ENCODE data around the gene LMNA. TPM values are rescaled to one million over a fixed set of nuclear protein-coding genes. Genes with fewer than 3 reads are reported as not detected.

Gene LMNA
- total RNA-seq, 2 donors from 2014 or later = 740 to 804 TPM

DNA sequence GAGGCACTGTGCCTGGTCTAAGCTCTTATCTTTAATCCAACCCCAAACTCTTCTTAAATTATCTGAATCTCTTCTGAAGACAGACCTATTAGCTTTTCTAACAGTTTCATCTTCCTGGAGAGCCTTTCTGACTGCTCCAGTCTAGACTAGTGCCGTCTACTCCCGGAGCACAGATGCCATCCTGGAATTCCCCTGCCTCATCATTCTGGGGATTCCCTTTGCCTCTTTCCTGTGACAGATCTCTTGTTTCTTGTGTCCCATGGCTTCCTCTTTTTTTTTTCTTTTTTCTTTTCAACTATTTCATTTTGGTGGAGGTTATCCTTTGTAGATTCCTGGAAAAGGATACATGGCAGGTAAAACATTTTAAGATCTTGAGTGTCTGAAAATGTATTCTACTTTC, 50.6 kb downstream of the LMNA start:
- no peak for TF ChIP-seq CTCF (IDR thresholded peaks at IDR 0.05)
- Histone ChIP-seq H3K27me3 (replicated peaks; ENCODE audit: insufficient read depth) (no peaks in the 10 kb centered on the region), H3K4me1 (ENCODE audit: control insufficient read depth in 1 of 2, low read depth in 2 of 2) (peaks cover 0 to 15% of the 10 kb centered on the region in 2 donors), H3K36me3 (no peaks in the 10 kb centered on the region), H3K9me3 (no peaks in the 10 kb centered on the region), H3K4me3 (no peak overlapping the region), H3K27ac (no peak overlapping the region)
- ATAC-seq (ENCODE audit: insufficient number of reproducible peaks, low FRiP score, low read depth) = no peak
- no peak for DNase-seq (ENCODE audit: low spot score)

GRCh38 chr1:156167536-156167935, 53.0 kb downstream of the LMNA start:
- TF ChIP-seq CTCF (IDR thresholded peaks at IDR 0.05) = no peak
- H3K36me3 ChIP-seq = no peaks in the 10 kb centered on the region
- peaks cover 0 to 2% of the 10 kb centered on the region in 2 donors for H3K4me1 ChIP-seq (ENCODE audit: control insufficient read depth in 1 of 2, low read depth in 2 of 2)
- no peak overlapping the region for H3K27ac ChIP-seq
- DNase-seq (ENCODE audit: low spot score) (no peak), ATAC-seq (ENCODE audit: insufficient number of reproducible peaks, low FRiP score, low read depth) (no peak)
- no peak overlapping the region for H3K4me3 ChIP-seq
- no peaks in the 10 kb centered on the region for H3K9me3 ChIP-seq
- H3K27me3 ChIP-seq (replicated peaks; ENCODE audit: insufficient read depth) = no peaks in the 10 kb centered on the region

DNA sequence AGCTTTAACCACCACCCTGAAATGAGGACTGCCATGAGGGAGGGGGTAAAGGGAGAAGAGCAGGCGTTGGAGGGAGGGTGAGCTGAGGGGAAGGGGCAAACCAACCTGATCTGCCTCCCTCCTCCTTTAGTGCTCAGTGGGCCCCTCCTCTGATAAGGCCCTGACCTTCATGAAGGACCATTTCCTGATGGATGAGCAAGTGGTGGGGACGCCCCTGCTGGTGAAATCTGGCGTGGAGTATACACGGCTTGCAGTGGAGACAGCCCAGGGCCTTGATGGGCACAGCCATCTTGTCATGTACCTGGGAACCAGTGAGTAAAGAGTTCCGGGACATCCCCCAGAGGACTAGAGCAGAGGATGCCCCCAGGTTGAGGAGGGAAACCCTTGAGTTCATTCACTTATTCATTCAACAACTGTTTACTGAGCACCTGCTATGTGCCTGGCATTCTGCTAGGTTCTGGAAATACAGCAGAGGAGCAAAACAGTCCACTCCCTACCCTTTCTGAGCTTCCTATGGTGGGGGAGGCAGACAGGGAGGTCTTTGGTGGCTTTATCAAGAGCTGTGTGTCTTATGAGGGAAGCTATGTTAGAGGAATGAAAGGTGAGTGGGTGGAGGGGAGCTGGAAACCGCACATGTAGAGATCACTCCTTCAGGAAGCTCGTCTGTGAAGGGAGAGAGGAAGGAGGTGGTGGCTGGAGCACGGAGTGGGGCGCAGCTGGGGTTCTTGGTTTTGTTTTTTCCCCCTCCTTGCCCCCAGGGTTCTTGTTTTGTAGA, 58.4 kb downstream of the LMNA start:
- no peaks in the 10 kb centered on the region for H3K9me3 ChIP-seq
- no peak for TF ChIP-seq CTCF (IDR thresholded peaks at IDR 0.05)
- ATAC-seq (ENCODE audit: insufficient number of reproducible peaks, low FRiP score, low read depth) = no peak

GRCh38 chr1:156176610-156177210, 62.2 kb downstream of the LMNA start:
- H3K4me1 ChIP-seq (ENCODE audit: control insufficient read depth in 1 of 2, low read depth in 2 of 2) = no peaks in the 10 kb centered on the region
- H3K36me3 ChIP-seq = peaks cover 6% of the 10 kb centered on the region
- DNase-seq (ENCODE audit: low spot score) (no peak), ATAC-seq (ENCODE audit: insufficient number of reproducible peaks, low FRiP score, low read depth) (no peak)
- no peaks in the 10 kb centered on the region for H3K9me3 ChIP-seq
- H3K4me3 ChIP-seq = no peak overlapping the region
- H3K27me3 ChIP-seq (replicated peaks; ENCODE audit: insufficient read depth) = no peaks in the 10 kb centered on the region
- no peak for TF ChIP-seq CTCF (IDR thresholded peaks at IDR 0.05)
- no peak overlapping the region for H3K27ac ChIP-seq

More for the DNA sequence above, 58.4 kb downstream of the LMNA start:
- peaks cover 6% of the 10 kb centered on the region for H3K36me3 ChIP-seq
- H3K4me1 ChIP-seq (ENCODE audit: control insufficient read depth in 1 of 2, low read depth in 2 of 2) = no peaks in the 10 kb centered on the region
- H3K4me3 ChIP-seq = no peak overlapping the region
- H3K27me3 ChIP-seq (replicated peaks; ENCODE audit: insufficient read depth) = no peaks in the 10 kb centered on the region
- DNase-seq (ENCODE audit: low spot score) = no peak
- H3K27ac ChIP-seq = no peak overlapping the region

DNA sequence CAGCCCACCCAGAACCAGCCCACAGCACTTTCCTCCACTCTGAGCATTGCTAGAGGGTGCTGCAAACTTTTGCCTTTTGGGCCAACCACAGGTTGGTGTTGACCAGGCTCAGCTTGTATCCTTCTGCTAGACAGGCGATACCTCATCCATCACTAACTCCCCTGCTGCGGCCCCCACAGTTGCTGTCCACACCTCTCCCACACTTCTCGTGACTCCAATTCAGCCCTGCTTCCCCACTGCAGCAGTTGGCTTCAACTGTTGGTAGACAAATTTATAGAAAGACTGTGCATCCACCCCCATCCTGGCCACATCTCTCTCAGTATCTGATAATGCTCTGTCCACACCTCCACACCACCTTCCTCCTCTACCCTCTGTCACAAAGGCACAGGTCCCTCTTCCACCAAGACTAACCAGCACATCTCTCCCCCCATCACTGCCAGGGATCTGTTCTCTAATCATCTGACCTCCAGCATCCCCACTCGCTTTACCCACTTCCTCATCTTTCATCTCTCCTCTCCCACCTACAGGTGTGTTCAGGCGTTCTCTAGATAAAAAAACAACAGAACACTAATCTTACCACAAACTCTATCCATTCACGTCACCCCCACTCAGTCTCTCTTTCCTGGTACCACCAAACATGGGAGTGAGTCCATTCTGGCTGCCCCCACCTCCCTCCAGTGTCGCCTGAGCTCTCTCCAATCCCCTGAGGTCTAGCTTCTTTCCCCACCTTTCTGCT, 63.6 kb downstream of the LMNA start:
- no peak for TF ChIP-seq CTCF (IDR thresholded peaks at IDR 0.05)
- Histone ChIP-seq H3K36me3 (peaks cover 6% of the 10 kb centered on the region), H3K27ac (no peak overlapping the region), H3K9me3 (no peaks in the 10 kb centered on the region), H3K4me1 (ENCODE audit: control insufficient read depth in 1 of 2, low read depth in 2 of 2) (no peaks in the 10 kb centered on the region), H3K4me3 (no peak overlapping the region), H3K27me3 (replicated peaks; ENCODE audit: insufficient read depth) (no peaks in the 10 kb centered on the region)
- ATAC-seq (ENCODE audit: insufficient number of reproducible peaks, low FRiP score, low read depth) (no peak), DNase-seq (ENCODE audit: low spot score) (no peak)
